HL-60 (cell line): ENCODE measurements around the gene MATK.
"Not testable (repeated sequence)": the region's sequence is repeated elsewhere in the genome, so short reads cannot be mapped to it uniquely, and the experiment has no call there.

Experiments used
- DNase-seq, 2 experiments: peaks; one replicate each; pipeline ENCODE4 v3.0.0-alpha.2; 2010 to 2020; ENCODE audit warnings: low read depth in 1 of 2, low spot score in 1 of 2
- H3K27ac ChIP-seq: fragments of 250-450 bp; sonication (Bioruptor Pico); replicated peaks from 2 replicates; pipeline ENCODE4 v1.5.1; 2020; ENCODE audit warnings: mild to moderate bottlenecking, moderate library complexity
- H3K27me3 ChIP-seq: fragments of 250-450 bp; sonication (Bioruptor Pico); 2 replicates; pipeline ENCODE4 v1.5.1; 2021; ENCODE audit warnings: mild to moderate bottlenecking, moderate library complexity; ENCODE audit not compliant: insufficient read depth, poor library complexity, severe bottlenecking
- H3K4me3 ChIP-seq: replicated peaks from 2 replicates; pipeline ENCODE4 v1.5.1; 2011; ENCODE audit warnings: mild to moderate bottlenecking, control low read depth, low read length; ENCODE audit not compliant: insufficient read depth
- CTCF ChIP-seq: IDR thresholded peaks from one replicate; pipeline ENCODE4 v1.5.1; 2011; ENCODE audit warnings: low read length, control low read depth, inconsistent platforms; ENCODE audit not compliant: insufficient read depth
- GABPA ChIP-seq: IDR thresholded peaks from 2 replicates; pipeline ENCODE4 v1.6.1; 2012; ENCODE audit warnings: low read depth
- POLR2AphosphoS5 ChIP-seq: IDR thresholded peaks from 2 replicates; pipeline ENCODE4 v1.6.1; 2012; ENCODE audit warnings: low read depth
- REST ChIP-seq: IDR thresholded peaks from 2 replicates; pipeline ENCODE4 v1.6.1; 2012; ENCODE audit warnings: low read depth; ENCODE audit not compliant: insufficient replicate concordance
- SPI1 ChIP-seq: IDR thresholded peaks from 2 replicates; pipeline ENCODE4 v1.6.1; 2012; ENCODE audit warnings: low read depth, mild to moderate bottlenecking, borderline replicate concordance

Gene MATK

GRCh38 chr19:3818466-3818865 lies 32.3 kb upstream of the MATK start:
- TF ChIP-seq CTCF (no peak), REST (no peak), SPI1 (no peak), GABPA (no peak), POLR2AphosphoS5 (no peak)
- peaks cover 6% of the 10 kb centered on the region for H3K27me3 ChIP-seq
- H3K27ac ChIP-seq = no peak overlapping the region
- peak in 1 of 2 experiments; percentile 2 for DNase-seq
- no peak overlapping the region for H3K4me3 ChIP-seq

GRCh38 chr19:3817761-3818160 lies 31.6 kb upstream of the MATK start:
- TF ChIP-seq REST (no peak), GABPA (no peak), POLR2AphosphoS5 (no peak), CTCF (no peak), SPI1 (no peak)
- DNase-seq = no peak
- Histone ChIP-seq H3K4me3 (no peak overlapping the region), H3K27me3 (peaks cover 6% of the 10 kb centered on the region), H3K27ac (no peak overlapping the region)

GRCh38 chr19:3816566-3817218 lies 30.5 kb upstream of the MATK start:
- no peak overlapping the region for H3K4me3 ChIP-seq
- H3K27me3 ChIP-seq = no peaks in the 10 kb centered on the region
- H3K27ac ChIP-seq = no peak overlapping the region
- no peak for TF ChIP-seq SPI1
- TF ChIP-seq GABPA = no peak
- no peak for TF ChIP-seq CTCF
- TF ChIP-seq POLR2AphosphoS5 = no peak
- TF ChIP-seq REST = no peak
- no peak for DNase-seq

- not testable (repeated sequence) for H3K27me3 ChIP-seq, H3K4me3 ChIP-seq, DNase-seq, H3K27ac ChIP-seq
Observed at GRCh38 chr19:3816148-3816547, 30.0 kb upstream of the MATK start.
